ENCODE data around the gene SH2D3A. TPM values are rescaled to one million over a fixed set of nuclear protein-coding genes. Genes with fewer than 3 reads are reported as not detected.

SH2D3A gene
- total and polyA plus RNA-seq, 11 donors, result 0.08 to 0.56 (median 0.25) TPM; not detected in 6

DNA sequence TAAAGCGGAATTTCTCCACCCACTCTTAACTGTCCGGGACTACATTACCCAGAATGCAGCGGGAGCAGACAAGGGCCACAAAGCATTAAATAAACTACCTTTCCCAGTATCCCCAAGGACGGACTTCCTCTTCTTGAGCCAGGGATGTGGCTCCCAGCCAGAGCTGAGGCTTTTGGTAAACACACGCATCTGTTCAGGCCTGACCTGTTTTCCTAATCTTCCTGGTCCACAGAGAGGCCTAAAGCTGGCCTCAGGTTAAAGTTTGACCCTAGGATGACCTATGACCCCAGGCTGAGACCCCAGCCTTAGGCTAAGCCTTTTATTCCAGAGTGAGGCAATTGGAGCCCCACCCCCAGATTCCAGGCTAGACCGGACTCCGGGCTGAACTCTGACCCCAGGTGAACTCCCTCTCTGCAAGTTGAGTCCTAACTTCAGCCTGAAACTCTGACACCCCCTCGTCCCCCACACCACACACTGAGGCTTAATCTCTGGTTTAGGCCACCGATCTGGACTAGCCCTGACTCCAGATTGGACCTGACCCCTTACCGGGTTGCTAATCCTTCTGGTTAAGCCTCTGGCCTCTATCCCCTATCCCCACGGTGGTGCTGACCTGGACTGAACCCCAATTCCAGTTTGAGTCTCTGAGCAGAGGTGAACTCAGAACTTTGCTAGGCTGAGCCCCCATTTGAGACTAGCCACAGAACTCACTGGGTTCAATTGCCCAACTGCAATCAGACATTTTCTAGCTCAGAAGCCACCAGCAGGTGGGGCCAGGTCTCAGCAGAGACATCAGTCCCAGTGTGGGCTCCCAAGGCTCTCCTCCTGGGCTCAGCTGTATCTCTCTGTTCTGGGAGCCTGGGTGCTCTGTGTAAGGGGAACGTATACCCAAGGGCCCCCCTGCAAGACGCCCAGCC lies 29.1 kb downstream of the SH2D3A start:
- peaks cover 0 to 25% (median 5%) of the 10 kb centered on the region in 9 donors for H3K36me3 ChIP-seq
- peaks cover 6 to 58% (median 45%) of the 10 kb centered on the region in 12 donors for H3K4me1 ChIP-seq
- peak overlapping the region in 9 of 12 donors; percentile 30 to 96 (median 88) for H3K4me3 ChIP-seq
- peak overlapping the region; percentile 82 to 99 (median 95) for H3K27ac ChIP-seq
- WGBS, 4 donors, result 10 to 15% (median 12%) methylated on average over 11 to 13 of the region's 13 CpGs
- ATAC-seq (peak; percentile 14 to 82 (median 44)), DNase-seq (peak; percentile 80 to 97 (median 83))
- peak in 1 of 2 donors; percentile 9 for TF ChIP-seq POLR2A (IDR thresholded peaks at IDR 0.05)
- TF ChIP-seq, protein P1, sequence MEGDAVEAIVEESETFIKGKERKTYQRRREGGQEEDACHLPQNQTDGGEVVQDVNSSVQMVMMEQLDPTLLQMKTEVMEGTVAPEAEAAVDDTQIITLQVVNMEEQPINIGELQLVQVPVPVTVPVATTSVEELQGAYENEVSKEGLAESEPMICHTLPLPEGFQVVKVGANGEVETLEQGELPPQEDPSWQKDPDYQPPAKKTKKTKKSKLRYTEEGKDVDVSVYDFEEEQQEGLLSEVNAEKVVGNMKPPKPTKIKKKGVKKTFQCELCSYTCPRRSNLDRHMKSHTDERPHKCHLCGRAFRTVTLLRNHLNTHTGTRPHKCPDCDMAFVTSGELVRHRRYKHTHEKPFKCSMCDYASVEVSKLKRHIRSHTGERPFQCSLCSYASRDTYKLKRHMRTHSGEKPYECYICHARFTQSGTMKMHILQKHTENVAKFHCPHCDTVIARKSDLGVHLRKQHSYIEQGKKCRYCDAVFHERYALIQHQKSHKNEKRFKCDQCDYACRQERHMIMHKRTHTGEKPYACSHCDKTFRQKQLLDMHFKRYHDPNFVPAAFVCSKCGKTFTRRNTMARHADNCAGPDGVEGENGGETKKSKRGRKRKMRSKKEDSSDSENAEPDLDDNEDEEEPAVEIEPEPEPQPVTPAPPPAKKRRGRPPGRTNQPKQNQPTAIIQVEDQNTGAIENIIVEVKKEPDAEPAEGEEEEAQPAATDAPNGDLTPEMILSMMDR (IDR thresholded peaks at IDR 0.05), result peak; percentile 48 to 76 (median 65)
- intact Hi-C loops (cut with DNase I), result loop anchor here in 9 of 10 donors (1.0 to 10.0 kb wide), 10 partner anchors 31 to 366 kb away; partner anchors contain the start of gene ALKBH7 (in 1 of the 9)
- no peaks in the 10 kb centered on the region for H3K9me3 ChIP-seq
- H3K27me3 ChIP-seq, result no peaks in the 10 kb centered on the region

DNA sequence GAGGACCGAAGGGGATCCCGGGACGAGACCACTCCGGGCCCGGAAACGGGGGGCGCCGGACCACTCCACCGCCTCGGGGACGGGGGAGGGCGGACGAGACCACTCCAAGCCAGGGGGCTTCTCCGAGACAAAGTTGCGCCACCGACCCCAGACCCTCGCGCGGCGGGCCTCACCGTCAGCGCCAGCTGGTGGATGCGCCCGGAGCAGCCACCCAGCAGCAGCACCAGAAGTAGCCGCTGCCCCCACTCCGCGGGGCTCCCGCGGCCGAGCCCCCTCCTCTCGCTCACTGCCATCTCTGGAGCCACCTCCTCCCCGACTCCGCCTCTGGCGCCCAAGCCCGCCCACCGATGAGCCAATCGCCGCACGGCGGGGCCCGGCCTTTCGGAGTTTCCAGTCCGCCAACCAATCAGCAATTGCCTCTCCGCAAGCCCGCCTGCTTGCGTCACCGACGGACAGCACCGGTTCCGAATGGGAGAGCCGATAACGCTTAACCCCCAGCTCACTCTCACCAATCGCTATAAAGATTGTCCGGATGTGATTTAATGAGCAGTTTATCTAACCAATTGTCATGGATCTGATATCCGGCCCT lies 29.9 kb downstream of the SH2D3A start, which contains the start of gene GPR108:
TSS of gene GPR108 (minus strand) at position 297 of the 589 bp plus-strand sequence. CDS start at position 293, 4 bp downstream.
- intact Hi-C loops (cut with DNase I), result loop anchor here in 8 of 10 donors (5.0 to 10.0 kb wide), 6 partner anchors 103 to 365 kb away; partner anchors contain the start of gene ALKBH7 (in 1 of the 8)
- 0 to 1% (median 1%) methylated on average over 47 to 55 of the region's 55 CpGs for WGBS, 4 donors
- Histone ChIP-seq H3K27ac (peak within 1 kb of the TSS; percentile 95 to 100 (median 98)), H3K27me3 (no peaks in the 10 kb centered on the region), H3K9me3 (no peaks in the 10 kb centered on the region), H3K4me1 (peaks cover 6 to 58% (median 41%) of the 10 kb centered on the region in 12 donors), H3K4me3 (peak within 1 kb of the TSS; percentile 62 to 96 (median 84)), H3K36me3 (peaks cover 0 to 26% (median 3%) of the 10 kb centered on the region in 9 donors)
- DNase-seq (peak; percentile 100), ATAC-seq (peak; percentile 82 to 90 (median 86))
- peak in 1 of 2 donors; percentile 55 for TF ChIP-seq POLR2A (IDR thresholded peaks at IDR 0.05)
- TF ChIP-seq, protein P1 (IDR thresholded peaks at IDR 0.05), result no peak

DNA sequence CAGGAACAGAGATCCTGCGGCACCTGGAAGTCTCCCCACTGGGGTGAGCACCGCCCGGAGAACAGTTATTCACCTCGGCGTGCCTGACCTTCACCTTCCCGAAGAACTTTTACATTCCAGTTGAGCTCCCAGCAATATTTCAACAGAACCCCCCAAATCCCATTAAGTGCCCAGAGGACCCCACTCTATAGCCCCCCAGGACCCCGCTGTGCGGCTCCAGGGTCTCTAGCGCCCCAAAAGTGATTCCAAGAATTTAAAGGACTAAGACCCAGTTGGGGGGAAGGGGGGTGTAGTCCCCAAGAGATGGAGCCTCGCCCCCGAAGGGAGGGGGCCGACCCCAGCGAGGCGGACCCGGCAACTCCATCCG lies 30.3 kb downstream of the SH2D3A start:
- DNase-seq (no peak), ATAC-seq (peak in 1 of 4 donors; percentile 10)
- Histone ChIP-seq H3K27ac (peak overlapping the region; percentile 93 to 100 (median 98)), H3K4me3 (peak overlapping the region; percentile 62 to 96 (median 84)), H3K36me3 (peaks cover 0 to 30% (median 6%) of the 10 kb centered on the region in 9 donors), H3K4me1 (peaks cover 6 to 54% (median 37%) of the 10 kb centered on the region in 12 donors), H3K27me3 (no peaks in the 10 kb centered on the region), H3K9me3 (no peaks in the 10 kb centered on the region)
- intact Hi-C loops (cut with DNase I), result loop anchor here in 8 of 10 donors (5.0 to 10.0 kb wide), 6 partner anchors 102 to 365 kb away; partner anchors contain the start of gene ALKBH7 (in 1 of the 8)
- 0 to 1% (median 0%) methylated on average over 9 to 16 of the region's 16 CpGs for WGBS, 4 donors
- TF ChIP-seq, protein P1 (IDR thresholded peaks at IDR 0.05), result peak in 1 of 12 donors; percentile 4
- no peak for TF ChIP-seq POLR2A (IDR thresholded peaks at IDR 0.05)
